HepG2 (cell line): Measurements from ENCODE around the gene CHD9. TPM values are rescaled to one million over a fixed set of nuclear protein-coding genes. Genes with fewer than 3 reads are reported as not detected.
A peak's percentile ranks its signal among the peaks of the same experiment; 100 is the strongest.

Experiments used
- AKAP8 ChIP-seq: sonication (generic); formaldehyde crosslinking; IDR thresholded peaks from 2 replicates; pipeline ENCODE4 v1.5.1; 2020; ENCODE audit warnings: mild to moderate bottlenecking, missing genetic modification reagents
- GATAD2A ChIP-seq: IDR thresholded peaks from 2 replicates; pipeline ENCODE4 v1.6.1; 2016
- GLI4 ChIP-seq: sonication (generic); formaldehyde crosslinking; IDR thresholded peaks from 2 replicates; pipeline ENCODE4 v1.5.1; 2020; ENCODE audit warnings: missing genetic modification reagents, mild to moderate bottlenecking, moderate library complexity, borderline replicate concordance
- HOXA5 ChIP-seq: sonication (generic); formaldehyde crosslinking; IDR thresholded peaks from 2 replicates; pipeline ENCODE4 v1.4.0; 2020; ENCODE audit warnings: missing genetic modification reagents
- MYC ChIP-seq: sonication (generic); formaldehyde crosslinking; IDR thresholded peaks from 2 replicates; pipeline ENCODE4 v1.9.0; 2021; ENCODE audit warnings: missing genetic modification reagents, borderline replicate concordance
- NCOA2 ChIP-seq: sonication (generic); formaldehyde crosslinking; IDR thresholded peaks from 2 replicates; pipeline ENCODE4 v1.8.0; 2022; ENCODE audit warnings: inconsistent platforms
- NONO ChIP-seq, 2 experiments: fragments of 450-650 bp in 1 of 2; sonication (generic) in 1 of 2; formaldehyde crosslinking in 1 of 2; IDR thresholded peaks in 1 of 2; conservative IDR thresholded peaks in 1 of 2; 2 replicates each; pipeline versions ENCODE4 v1.6.1 to v1.8.0; 2017 to 2022; ENCODE audit warnings: mild to moderate bottlenecking in 1 of 2, missing genetic modification reagents in 1 of 2, moderate library complexity in 1 of 2
- SALL2 ChIP-seq: sonication (generic); formaldehyde crosslinking; IDR thresholded peaks from 2 replicates; pipeline ENCODE4 v1.8.1; 2023; ENCODE audit warnings: mild to moderate bottlenecking, missing genetic modification reagents, inconsistent platforms
- SOX6 ChIP-seq, 2 experiments: fragments of 450-650 bp in 1 of 2; sonication (generic) in 1 of 2; formaldehyde crosslinking in 1 of 2; IDR thresholded peaks; 2 replicates each; pipeline versions ENCODE4 v1.4.0 to v1.6.1; 2017 to 2020; ENCODE audit warnings: antibody characterized with exemption in 1 of 2, mild to moderate bottlenecking in 1 of 2, missing genetic modification reagents in 1 of 2
- TBX3 ChIP-seq: fragments of 450-650 bp; IDR thresholded peaks from 2 replicates; pipeline ENCODE4 v1.6.1; 2017; ENCODE audit warnings: antibody characterized with exemption, mild to moderate bottlenecking, inconsistent platforms, borderline replicate concordance
- THAP11 ChIP-seq: IDR thresholded peaks from 2 replicates; pipeline ENCODE4 v1.6.1; 2016; ENCODE audit warnings: missing biosample characterization, missing genetic modification reagents
- YEATS4 ChIP-seq: sonication (generic); formaldehyde crosslinking; IDR thresholded peaks from 2 replicates; pipeline ENCODE4 v1.4.0; 2020; ENCODE audit warnings: missing genetic modification reagents, borderline replicate concordance
- ZBTB7A ChIP-seq: sonication (generic); formaldehyde crosslinking; IDR thresholded peaks from 2 replicates; pipeline ENCODE4 v1.8.0; 2022; ENCODE audit warnings: mild to moderate bottlenecking, missing genetic modification reagents
- ZMYM4 ChIP-seq: sonication (generic); formaldehyde crosslinking; IDR thresholded peaks from 2 replicates; pipeline ENCODE4 v1.8.1; 2023; ENCODE audit warnings: mild to moderate bottlenecking, missing genetic modification reagents
- ZNF75D ChIP-seq: sonication (generic); formaldehyde crosslinking; IDR thresholded peaks from 2 replicates; pipeline ENCODE4 v1.8.1; 2023; ENCODE audit warnings: missing genetic modification reagents, mild to moderate bottlenecking, borderline replicate concordance
- polyA plus RNA-seq, 8 experiments: library from polyadenylated mRNA; depleted of rRNA in 3 of 8; stranded (reverse) in 7 of 8; unstranded in 1 of 8; fragments of >200 nt; fragmentation: Illumina TruSeq in 4 of 8; extraction: Trizol in 4 of 8; gene quantifications; 2 replicates each; pipeline versions ENCODE4 v1.2.1 to v1.2.3, GENCODE V29; 2011 to 2016; ENCODE audit warnings: low read depth in 4 of 8, missing spikeins in 1 of 8, mixed read lengths in 1 of 8; ENCODE audit not compliant: insufficient read depth in 1 of 8
- total RNA-seq, 5 experiments: library from RNA; depleted of rRNA; stranded (reverse); fragments of >200 nt; fragmentation: Illumina TruSeq; extraction: Trizol; gene quantifications; 2 replicates each; pipeline ENCODE4 v1.2.3, GENCODE V29; 2016; ENCODE audit warnings: low read depth in 1 of 5
- TF ChIP-seq, protein P1 (sequence below): sonication (generic); formaldehyde crosslinking; IDR thresholded peaks from 2 replicates; pipeline ENCODE4 v1.4.0; 2020; ENCODE audit warnings: missing genetic modification reagents, borderline replicate concordance
- TF ChIP-seq, protein P2 (sequence below): sonication (generic); formaldehyde crosslinking; IDR thresholded peaks from 2 replicates; pipeline ENCODE4 v1.9.0; 2021; ENCODE audit warnings: missing genetic modification reagents, borderline replicate concordance
- TF ChIP-seq, protein P3 (sequence below): sonication (generic); formaldehyde crosslinking; IDR thresholded peaks from 2 replicates; pipeline ENCODE4 v1.4.0; 2020; ENCODE audit warnings: missing genetic modification reagents
- TF ChIP-seq, protein P4 (sequence below): IDR thresholded peaks from 2 replicates; pipeline ENCODE4 v1.6.1; 2016; ENCODE audit warnings: missing compliant biosample characterization, missing genetic modification reagents, borderline replicate concordance

CHD9 gene
- total and polyA plus RNA-seq, 2 of the 13 experiments (the other 11 are each of a cell fraction or from before 2014, with no cell fraction given): 23.4 to 27.7 TPM

DNA sequence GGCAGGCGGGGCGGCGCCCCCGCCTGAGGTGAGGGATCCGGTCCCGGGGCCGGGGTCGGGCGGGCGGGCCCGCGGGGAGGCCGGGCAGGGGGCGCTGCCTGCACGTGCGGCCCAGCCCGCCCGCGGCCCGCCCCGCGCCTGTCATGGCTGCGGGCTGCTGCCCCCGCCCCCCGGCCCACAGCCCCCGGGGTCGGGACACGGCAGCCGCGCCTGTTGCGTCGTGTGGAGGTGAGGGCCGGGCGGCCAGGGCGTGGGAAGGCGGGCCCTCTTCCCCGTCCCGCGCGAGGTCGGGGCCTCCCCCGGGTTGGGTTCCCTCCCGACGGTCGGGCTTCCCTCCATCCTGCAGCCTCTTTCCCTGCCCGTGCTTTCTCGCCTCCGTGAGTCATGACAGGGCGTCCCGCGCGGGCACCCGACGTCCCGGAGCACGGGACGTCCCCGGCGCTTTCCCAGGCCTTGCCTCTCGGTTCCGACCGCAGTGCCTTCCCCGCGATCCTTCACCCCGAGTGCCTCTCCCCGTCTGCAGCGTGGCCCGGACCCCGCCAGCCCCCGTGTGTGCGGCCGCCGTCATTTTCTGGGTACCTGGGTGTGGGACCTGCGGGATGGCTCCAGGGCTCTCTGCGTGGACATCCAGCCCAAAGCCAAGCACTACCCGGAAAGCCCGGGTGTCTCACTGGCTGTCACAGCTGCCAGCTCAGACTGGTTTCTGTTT lies 76.7 kb downstream of the CHD9 start (continued):
- TF ChIP-seq ZBTB7A: no peak; the same call in 1 of the 2 replicates
- no peak; the same call in 1 of the 2 replicates for TF ChIP-seq SALL2 (CRISPR knock-in tag)
- 0 out of 2 replicates have a peak, but pooled peaks have one; percentile 13 for TF ChIP-seq ZMYM4 (CRISPR knock-in tag)
- no peak for TF ChIP-seq GATAD2A (CRISPR knock-in tag)
- TF ChIP-seq, protein P1, sequence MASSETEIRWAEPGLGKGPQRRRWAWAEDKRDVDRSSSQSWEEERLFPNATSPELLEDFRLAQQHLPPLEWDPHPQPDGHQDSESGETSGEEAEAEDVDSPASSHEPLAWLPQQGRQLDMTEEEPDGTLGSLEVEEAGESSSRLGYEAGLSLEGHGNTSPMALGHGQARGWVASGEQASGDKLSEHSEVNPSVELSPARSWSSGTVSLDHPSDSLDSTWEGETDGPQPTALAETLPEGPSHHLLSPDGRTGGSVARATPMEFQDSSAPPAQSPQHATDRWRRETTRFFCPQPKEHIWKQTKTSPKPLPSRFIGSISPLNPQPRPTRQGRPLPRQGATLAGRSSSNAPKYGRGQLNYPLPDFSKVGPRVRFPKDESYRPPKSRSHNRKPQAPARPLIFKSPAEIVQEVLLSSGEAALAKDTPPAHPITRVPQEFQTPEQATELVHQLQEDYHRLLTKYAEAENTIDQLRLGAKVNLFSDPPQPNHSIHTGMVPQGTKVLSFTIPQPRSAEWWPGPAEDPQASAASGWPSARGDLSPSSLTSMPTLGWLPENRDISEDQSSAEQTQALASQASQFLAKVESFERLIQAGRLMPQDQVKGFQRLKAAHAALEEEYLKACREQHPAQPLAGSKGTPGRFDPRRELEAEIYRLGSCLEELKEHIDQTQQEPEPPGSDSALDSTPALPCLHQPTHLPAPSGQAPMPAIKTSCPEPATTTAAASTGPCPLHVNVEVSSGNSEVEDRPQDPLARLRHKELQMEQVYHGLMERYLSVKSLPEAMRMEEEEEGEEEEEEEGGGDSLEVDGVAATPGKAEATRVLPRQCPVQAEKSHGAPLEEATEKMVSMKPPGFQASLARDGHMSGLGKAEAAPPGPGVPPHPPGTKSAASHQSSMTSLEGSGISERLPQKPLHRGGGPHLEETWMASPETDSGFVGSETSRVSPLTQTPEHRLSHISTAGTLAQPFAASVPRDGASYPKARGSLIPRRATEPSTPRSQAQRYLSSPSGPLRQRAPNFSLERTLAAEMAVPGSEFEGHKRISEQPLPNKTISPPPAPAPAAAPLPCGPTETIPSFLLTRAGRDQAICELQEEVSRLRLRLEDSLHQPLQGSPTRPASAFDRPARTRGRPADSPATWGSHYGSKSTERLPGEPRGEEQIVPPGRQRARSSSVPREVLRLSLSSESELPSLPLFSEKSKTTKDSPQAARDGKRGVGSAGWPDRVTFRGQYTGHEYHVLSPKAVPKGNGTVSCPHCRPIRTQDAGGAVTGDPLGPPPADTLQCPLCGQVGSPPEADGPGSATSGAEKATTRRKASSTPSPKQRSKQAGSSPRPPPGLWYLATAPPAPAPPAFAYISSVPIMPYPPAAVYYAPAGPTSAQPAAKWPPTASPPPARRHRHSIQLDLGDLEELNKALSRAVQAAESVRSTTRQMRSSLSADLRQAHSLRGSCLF (CRISPR knock-in tag): no peak
- no peak for TF ChIP-seq SOX6 (IDR thresholded peaks at IDR 0.05)
- peak; percentile 25; the same call in 1 of the 2 replicates for TF ChIP-seq SOX6 (CRISPR knock-in tag; IDR thresholded peaks at IDR 0.05)
- no peak for TF ChIP-seq MYC
- TF ChIP-seq YEATS4 (CRISPR knock-in tag): no peak; the same call in 1 of the 2 replicates
- TF ChIP-seq, protein P2, sequence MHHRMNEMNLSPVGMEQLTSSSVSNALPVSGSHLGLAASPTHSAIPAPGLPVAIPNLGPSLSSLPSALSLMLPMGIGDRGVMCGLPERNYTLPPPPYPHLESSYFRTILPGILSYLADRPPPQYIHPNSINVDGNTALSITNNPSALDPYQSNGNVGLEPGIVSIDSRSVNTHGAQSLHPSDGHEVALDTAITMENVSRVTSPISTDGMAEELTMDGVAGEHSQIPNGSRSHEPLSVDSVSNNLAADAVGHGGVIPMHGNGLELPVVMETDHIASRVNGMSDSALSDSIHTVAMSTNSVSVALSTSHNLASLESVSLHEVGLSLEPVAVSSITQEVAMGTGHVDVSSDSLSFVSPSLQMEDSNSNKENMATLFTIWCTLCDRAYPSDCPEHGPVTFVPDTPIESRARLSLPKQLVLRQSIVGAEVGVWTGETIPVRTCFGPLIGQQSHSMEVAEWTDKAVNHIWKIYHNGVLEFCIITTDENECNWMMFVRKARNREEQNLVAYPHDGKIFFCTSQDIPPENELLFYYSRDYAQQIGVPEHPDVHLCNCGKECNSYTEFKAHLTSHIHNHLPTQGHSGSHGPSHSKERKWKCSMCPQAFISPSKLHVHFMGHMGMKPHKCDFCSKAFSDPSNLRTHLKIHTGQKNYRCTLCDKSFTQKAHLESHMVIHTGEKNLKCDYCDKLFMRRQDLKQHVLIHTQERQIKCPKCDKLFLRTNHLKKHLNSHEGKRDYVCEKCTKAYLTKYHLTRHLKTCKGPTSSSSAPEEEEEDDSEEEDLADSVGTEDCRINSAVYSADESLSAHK (CRISPR knock-in tag): no peak
- TF ChIP-seq THAP11 (CRISPR knock-in tag): no peak
- TF ChIP-seq, protein P3, sequence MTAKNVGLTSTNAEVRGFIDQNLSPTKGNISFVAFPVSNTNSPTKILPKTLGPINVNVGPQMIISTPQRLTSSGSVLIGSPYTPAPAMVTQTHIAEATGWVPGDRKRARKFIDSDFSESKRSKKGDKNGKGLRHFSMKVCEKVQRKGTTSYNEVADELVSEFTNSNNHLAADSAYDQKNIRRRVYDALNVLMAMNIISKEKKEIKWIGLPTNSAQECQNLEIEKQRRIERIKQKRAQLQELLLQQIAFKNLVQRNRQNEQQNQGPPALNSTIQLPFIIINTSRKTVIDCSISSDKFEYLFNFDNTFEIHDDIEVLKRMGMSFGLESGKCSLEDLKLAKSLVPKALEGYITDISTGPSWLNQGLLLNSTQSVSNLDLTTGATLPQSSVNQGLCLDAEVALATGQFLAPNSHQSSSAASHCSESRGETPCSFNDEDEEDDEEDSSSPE (CRISPR knock-in tag): 0 out of 2 replicates have a peak, but pooled peaks have one; percentile 41
- 0 out of 2 replicates have a peak, but pooled peaks have one; percentile 15 for TF ChIP-seq NCOA2 (CRISPR knock-in tag)
- TF ChIP-seq TBX3: 0 out of 2 replicates have a peak, but pooled peaks have one; percentile 33
- TF ChIP-seq, protein P4, sequence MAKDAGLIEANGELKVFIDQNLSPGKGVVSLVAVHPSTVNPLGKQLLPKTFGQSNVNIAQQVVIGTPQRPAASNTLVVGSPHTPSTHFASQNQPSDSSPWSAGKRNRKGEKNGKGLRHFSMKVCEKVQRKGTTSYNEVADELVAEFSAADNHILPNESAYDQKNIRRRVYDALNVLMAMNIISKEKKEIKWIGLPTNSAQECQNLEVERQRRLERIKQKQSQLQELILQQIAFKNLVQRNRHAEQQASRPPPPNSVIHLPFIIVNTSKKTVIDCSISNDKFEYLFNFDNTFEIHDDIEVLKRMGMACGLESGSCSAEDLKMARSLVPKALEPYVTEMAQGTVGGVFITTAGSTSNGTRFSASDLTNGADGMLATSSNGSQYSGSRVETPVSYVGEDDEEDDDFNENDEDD: no peak
- TF ChIP-seq GLI4 (CRISPR knock-in tag): no peak
- no peak for TF ChIP-seq ZNF75D (CRISPR knock-in tag)
- TF ChIP-seq AKAP8 (CRISPR knock-in tag): peak; percentile 48; the same call in 1 of the 2 replicates
- no peak for TF ChIP-seq HOXA5
- no peak for TF ChIP-seq NONO (IDR thresholded peaks at IDR 0.05)
- TF ChIP-seq NONO (CRISPR knock-in tag; conservative IDR thresholded peaks at IDR 0.05): no peak
